ENCODE results near the gene TBRG4. TPM values are rescaled to one million over a fixed set of nuclear protein-coding genes. Genes with fewer than 3 reads are reported as not detected.
A peak's percentile ranks its signal among the peaks of the same experiment; 100 is the strongest.

Gene TBRG4
- total RNA-seq, 1 experiment from 2014 or later: 107 TPM

- H2AFZ ChIP-seq (ENCODE audit: low read length): no peak overlapping the region
- CTCF ChIA-PET: no interaction called here
- H4K20me1 ChIP-seq (ENCODE audit: low read length): no peaks in the 10 kb centered on the region
- peaks cover 3% of the 10 kb centered on the region; the same call in 1 of the 2 replicates for H3K36me3 ChIP-seq (ENCODE audit: low read depth, low read length)
- no peaks in the 10 kb centered on the region for H3K4me1 ChIP-seq (ENCODE audit: insufficient read depth, low read length)
- H3K27ac ChIP-seq (ENCODE audit: low read length): no peak overlapping the region
- TF ChIP-seq EZH2 (IDR thresholded peaks at IDR 0.05; ENCODE audit: low read length, unreplicated experiment): no peak
- no peak for TF ChIP-seq CTCF (conservative IDR thresholded peaks at IDR 0.05; ENCODE audit: low read depth, low read length)
- no peak for TF ChIP-seq EZH2phosphoT487 (IDR thresholded peaks at IDR 0.05; ENCODE audit: borderline replicate concordance, low read length)
- intact Hi-C loops (cut with micrococcal nuclease): no loop called here
- no peaks in the 10 kb centered on the region for H3K27me3 ChIP-seq (ENCODE audit: low read length)
- H3K4me3 ChIP-seq (ENCODE audit: low read length): no peak overlapping the region
- H3K4me2 ChIP-seq (ENCODE audit: low read length): no peak overlapping the region
- H3K9me2 ChIP-seq (replicated peaks; ENCODE audit: low read length): no peaks in the 10 kb centered on the region
- ATAC-seq: no peak
- POLR2A ChIA-PET (ENCODE audit: unreplicated experiment): no interaction called here
- no peaks in the 10 kb centered on the region for H3K79me2 ChIP-seq (ENCODE audit: low read length)
- no peak overlapping the region for H3K9ac ChIP-seq (ENCODE audit: low read length)
- no peaks in the 10 kb centered on the region for H3F3A ChIP-seq (ENCODE audit: low read length, unreplicated experiment)
- no peak for DNase-seq
- no peaks in the 10 kb centered on the region for H3K9me3 ChIP-seq (ENCODE audit: low read length)
- BruUV-seq (replicated peaks): no TSS peak
These were observed 36.8 kb downstream of the TBRG4 start for GRCh38 chr7:45074528-45075354.

GRCh38 chr7:45073786-45074527 is 37.5 kb downstream of the TBRG4 start:
- Histone ChIP-seq H3K9me3 (ENCODE audit: low read length) (no peaks in the 10 kb centered on the region), H3K79me2 (ENCODE audit: low read length) (no peaks in the 10 kb centered on the region), H3K4me3 (ENCODE audit: low read length) (no peak overlapping the region), H3K9me2 (replicated peaks; ENCODE audit: low read length) (no peaks in the 10 kb centered on the region), H3K36me3 (ENCODE audit: low read depth, low read length) (peaks cover 3% of the 10 kb centered on the region; the same call in 1 of the 2 replicates), H3K9ac (ENCODE audit: low read length) (no peak overlapping the region), H4K20me1 (ENCODE audit: low read length) (no peaks in the 10 kb centered on the region), H3K4me2 (ENCODE audit: low read length) (no peak overlapping the region), H3K27me3 (ENCODE audit: low read length) (no peaks in the 10 kb centered on the region), H2AFZ (ENCODE audit: low read length) (no peak overlapping the region), H3K27ac (ENCODE audit: low read length) (no peak overlapping the region), H3F3A (ENCODE audit: low read length, unreplicated experiment) (no peaks in the 10 kb centered on the region), H3K4me1 (ENCODE audit: insufficient read depth, low read length) (no peaks in the 10 kb centered on the region)
- intact Hi-C loops (cut with micrococcal nuclease): no loop called here
- ATAC-seq (peak; percentile 57; the same call in 1 of the 2 replicates), DNase-seq (peak; percentile 30)
- BruUV-seq (replicated peaks): no TSS peak
- no peak for TF ChIP-seq EZH2 (IDR thresholded peaks at IDR 0.05; ENCODE audit: low read length, unreplicated experiment)
- no peak for TF ChIP-seq EZH2phosphoT487 (IDR thresholded peaks at IDR 0.05; ENCODE audit: borderline replicate concordance, low read length)
- TF ChIP-seq CTCF (conservative IDR thresholded peaks at IDR 0.05; ENCODE audit: low read depth, low read length): no peak
- ChIA-PET POLR2A (ENCODE audit: unreplicated experiment) (no interaction called here), CTCF (no interaction called here)
